CD4-positive, alpha-beta T cell treated with Interferon gamma for 1 hour (primary cell): Measurements from ENCODE around the gene DPYD.

Experiments
- DNase-seq: peaks from one replicate; pipeline ENCODE4 v3.0.0-alpha.2; 2020

DPYD gene

DNA sequence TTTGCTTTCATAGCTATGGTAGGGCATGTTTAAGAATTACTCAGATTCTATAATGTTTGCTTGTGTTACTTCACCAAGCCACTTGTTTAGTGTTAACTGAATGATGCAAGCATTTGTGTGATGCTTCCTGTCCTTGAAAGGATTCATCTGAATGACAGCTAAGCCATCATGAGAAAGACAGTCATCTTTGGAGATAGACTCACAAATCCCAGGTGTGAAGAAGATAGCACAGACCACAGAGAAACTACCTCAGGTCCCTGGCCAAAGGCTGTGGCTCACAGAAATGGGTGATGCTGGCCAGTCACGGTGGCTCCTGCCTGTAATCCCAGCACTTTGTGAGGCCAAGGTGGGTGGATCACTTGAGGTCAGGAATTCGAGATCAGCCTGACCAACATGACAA is 321.4 kb downstream of the DPYD start:
- no peak for DNase-seq

DNA sequence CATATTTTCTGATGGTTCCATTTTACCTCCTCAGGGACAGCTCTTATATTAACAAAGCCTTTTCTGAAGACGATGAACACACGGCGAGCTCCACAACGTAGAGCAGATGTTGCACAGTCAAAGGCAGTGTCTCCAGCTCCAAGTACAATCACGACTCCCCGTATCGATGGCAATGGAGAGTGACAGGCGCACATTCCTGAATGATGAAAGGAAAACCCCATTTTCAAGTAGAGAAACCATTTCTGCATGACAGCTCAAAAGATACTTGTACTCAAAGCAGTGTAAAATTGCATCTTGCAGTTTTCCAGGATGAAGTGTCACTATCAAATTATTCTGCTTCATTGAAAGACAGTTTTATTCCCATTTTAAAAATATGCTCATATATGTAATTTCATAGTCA is 327.6 kb downstream of the DPYD start:
- no peak for DNase-seq

DNA sequence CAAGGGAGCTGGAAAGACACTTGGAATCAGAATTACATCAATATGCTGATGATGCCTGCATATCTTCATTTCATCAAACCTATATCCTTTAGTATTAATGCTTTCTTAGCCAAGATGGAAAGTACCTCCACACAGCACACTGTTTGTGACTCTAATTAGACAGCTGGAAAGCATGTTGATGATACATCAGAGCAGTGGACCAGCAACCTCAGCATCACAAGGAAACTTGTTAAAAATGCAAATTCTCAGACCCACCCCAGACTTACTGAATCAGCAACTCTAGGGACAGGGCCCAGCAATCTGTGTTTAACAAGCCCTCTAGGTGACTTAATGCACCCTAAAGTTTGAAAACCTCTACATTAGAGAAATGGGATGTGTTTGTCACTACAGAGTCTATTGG is 332.1 kb downstream of the DPYD start:
- DNase-seq, result no peak

DNA sequence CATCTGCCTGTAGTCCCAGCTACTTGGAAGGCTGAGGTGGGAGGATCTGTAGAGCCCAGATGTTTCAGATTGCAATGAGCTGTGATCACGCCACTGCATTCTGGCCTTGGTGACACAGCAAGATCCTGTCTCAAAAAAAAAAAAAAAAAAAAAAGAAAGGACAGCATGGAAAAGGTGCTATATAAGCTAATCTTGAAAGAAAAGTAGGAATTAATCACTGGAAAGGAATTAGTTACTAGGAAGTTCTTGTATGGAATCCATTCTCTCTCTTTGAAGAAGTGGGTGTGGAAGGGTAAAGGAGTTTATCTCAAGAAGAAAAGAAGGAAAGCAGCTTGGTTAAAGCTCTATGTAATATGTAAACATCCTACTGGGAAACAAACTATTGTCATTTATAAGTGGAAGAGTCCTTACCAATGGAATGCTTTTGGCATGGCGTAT is 339.2 kb downstream of the DPYD start:
- DNase-seq, result no peak

DNA sequence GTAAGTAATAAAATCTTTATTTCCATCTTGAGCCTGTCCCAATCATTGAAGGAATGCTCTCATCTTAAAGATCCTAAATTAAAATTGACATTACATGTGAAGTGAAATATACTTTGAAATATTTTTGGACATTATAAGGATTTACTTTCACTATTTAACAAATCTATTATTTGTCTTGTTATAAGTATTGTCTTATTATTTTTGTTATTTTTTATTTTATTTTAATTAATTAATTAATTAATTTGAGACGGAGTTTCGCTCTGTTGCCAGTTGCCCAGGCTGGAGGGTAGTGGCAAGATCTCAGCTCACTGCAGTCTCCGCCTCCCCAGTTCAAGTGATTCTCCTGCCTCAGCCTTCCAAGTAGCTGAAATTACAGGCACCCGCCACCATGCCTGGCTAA is 343.2 kb downstream of the DPYD start:
- no peak for DNase-seq

DNA sequence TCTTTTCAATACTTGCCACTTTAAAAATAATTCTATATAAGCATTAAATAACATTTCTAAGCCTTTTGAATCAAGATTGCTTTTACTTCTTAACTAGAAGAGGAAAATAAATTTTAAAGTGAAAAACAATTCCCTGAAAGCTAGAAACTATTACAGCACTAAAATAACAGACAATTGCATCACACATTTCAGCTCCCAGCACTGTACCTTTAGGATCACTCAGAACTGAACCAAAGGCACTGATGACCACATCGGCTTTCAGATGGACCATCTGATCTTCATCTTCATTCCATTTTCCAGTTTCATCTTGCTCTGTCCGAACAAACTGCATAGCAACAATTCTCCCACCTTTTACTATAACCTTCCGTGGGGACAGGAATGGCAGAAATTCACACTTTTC is 347.3 kb downstream of the DPYD start:
- no peak for DNase-seq

DNA sequence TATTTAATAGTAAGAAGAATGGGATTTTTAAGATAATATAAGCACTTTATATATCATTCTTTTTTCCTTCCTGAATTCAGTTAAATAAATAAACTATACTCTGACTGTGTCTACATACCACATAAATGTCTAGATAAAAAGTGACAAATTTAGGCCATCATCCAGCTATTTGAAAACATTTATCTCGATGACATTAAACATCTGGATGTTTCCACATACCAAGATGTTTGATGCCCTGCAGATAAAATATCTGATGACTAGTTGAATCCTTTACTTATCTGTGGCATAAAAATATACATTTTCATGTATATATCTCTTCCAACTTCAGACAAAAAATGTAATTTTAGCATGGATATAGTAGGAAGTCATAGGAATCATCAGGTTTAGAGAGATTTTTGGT is 348.3 kb downstream of the DPYD start:
- no peak for DNase-seq

DNA sequence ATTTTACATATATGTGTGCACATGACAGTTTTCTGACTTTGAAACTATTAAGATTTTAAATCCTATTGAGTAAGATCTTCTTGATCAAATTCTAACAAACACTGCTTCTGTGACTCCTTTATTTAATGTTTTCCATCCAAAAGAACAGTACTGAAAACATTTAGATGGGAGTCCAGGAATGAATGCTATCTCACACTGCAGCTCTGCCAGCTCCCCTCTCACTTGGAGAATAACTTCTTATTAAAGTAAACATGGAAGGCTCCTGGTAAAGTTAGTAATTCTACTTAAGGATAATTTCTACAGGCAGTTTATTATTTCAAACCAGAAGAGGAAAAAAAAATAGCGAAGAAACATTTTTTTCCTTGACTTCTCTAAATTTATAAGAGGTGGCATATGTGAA is 349.1 kb downstream of the DPYD start:
- DNase-seq, result no peak

DNA sequence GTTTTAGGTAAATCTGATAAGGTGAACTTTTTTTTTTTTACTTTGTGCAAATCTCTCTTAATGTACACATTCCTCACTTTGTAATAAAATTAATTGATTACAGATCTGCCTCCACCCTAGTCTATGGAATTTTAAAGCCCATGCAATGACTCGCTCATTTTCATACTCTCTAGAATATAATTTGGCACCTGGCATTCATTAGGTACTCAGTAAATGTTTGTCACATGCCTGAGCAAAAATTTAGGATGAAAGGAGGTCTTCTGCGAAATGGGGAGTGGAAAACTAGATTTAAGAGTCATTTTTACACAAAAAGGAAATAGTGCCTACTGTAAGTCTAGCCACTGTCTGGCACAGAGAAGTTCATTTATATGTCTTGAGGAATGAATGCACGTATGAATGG is 350.1 kb downstream of the DPYD start:
- no peak for DNase-seq

DNA sequence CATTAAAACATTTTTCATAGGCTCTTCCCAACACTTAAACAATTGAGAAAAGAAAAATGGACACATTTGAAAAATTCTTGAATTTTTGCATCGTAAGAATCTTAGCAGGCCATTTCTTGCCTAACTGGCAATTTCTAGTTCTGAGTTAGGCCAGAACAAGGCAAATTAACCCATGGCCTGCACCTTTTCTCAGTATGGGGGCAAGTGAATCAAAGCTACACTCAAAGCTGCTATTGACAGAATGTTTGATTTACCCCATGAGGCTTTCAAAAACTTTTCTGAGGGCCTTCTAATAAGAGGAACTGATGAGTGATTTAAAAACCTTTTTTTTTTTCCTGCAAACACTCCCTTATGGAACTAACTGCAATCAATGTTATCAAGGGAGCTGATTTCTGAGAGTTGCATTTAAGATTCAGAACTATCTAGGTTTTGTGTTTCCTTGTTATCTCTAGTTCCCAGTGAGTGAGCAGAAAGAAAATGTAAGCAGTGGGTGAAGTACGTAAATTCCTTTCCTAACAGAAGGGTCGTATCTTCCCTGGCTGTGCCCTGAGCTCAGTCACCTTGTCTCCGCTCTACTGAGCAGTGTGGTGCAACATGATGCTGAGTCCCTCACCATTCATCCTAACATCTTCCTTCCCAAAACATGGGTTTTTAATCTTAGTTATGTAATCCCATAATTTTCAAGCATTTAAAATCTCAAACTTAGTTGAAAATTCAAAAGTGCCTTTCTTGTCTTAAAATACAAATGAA is 353.7 kb downstream of the DPYD start:
- DNase-seq, result no peak

DNA sequence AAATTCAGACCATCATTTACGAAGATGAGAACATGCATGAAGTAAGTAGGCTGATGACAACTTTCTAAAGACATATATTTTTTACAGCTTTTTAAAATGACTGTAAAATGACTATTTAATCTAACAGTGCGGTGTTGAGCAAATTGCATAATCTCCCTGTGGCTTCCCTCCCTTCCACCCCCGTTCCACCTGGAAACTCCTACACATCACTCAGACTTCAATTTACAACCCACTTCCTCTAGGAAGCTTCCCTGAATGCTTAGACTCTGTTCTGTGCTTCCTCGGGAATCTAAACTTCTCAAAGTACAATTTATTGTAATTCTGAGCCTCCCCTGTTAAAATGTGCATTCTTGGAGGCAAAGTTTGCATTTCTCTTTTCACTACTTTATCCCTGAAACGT is 354.9 kb downstream of the DPYD start:
- no peak for DNase-seq

DNA sequence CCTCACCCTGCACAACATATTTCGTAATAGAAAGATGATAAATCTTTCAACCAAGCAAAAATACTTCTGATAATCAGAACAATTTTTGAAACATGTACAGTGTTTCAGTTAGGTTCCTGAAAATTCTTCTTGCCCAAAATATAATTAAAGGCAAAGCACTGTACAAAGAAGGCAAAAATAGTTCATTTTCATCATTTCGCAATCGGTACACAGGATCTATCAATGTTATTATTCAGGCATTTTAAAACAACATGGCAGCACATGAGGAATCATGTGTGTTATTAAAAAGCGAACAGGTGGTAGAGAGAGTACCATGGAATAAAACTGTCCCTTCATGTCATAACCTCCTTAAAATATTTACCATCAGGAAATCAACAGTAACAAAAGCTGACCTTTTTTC is 356.9 kb downstream of the DPYD start:
- DNase-seq, result no peak

DNA sequence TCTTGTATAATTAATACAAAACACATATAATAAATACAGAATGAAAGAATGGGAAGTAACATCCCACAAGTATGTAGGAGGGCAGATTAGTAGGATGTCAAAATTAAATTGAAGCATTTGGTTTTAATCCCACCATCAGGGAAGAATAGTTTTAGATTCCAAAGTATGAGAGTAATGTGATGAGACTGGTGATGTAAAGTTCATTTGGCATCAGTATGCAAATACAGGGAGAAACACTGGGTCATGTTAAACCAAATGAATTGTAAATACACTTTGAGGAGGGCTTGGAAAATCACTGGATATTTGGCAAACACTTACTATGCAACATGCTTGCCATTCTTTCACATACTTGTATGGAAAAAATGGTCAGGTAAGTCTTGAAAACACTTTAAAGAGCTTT is 358.8 kb downstream of the DPYD start:
- no peak for DNase-seq

DNA sequence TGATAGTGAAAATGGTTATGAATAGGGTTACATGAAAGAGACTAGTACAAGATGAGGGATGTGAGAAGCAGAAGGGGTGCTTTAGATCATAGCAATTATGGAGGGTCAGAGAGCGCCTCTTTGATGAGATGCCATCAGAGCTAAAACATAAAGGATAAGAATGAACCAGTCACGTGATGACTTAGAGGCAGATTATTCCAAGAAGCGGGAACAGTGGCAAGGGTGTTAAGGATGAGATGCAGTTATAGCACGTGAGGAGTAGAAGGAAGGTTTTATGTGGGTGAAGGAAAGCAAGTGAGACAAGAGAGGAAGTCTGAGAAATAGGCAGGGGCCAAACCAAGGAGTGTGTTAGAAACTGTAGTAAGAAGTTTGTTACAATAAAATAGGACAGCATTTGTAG is 360.1 kb downstream of the DPYD start:
- no peak for DNase-seq

DNA sequence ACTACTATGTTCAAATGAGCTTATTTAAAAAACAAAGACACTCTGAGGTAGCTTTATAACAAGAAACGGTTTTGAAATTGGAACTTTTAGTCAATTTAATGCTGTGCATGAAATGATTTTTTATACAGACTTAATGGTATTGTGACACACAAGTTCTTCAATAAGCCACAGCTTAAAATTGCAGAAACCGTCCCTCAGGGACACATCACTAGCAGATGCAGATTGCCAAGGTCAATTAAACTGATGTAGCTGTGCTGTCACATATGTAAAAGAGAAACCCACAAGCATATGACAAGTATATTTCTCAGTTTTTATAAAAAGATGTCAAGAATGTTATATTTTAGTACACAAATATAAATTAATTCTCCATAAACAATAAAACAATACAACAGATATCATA is 366.9 kb downstream of the DPYD start:
- no peak for DNase-seq

DNA sequence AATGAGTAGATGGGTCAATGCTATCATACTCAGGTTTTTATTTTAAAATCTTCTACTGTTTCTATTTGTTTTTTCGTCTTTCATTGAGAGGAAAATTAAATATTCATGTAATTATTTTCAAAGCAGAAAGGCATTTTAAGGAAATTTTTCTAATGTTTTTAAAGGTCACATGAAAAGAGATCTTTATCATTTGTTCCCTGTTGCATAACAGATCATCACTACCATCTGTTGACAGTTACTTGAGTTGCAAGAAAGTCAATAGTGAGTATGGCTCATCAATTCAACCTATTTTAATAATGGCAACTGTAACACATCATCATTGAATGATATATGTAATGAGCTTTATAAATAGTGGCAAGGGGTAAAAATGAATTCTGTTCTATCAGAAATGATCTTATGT is 369.7 kb downstream of the DPYD start:
- no peak for DNase-seq

DNA sequence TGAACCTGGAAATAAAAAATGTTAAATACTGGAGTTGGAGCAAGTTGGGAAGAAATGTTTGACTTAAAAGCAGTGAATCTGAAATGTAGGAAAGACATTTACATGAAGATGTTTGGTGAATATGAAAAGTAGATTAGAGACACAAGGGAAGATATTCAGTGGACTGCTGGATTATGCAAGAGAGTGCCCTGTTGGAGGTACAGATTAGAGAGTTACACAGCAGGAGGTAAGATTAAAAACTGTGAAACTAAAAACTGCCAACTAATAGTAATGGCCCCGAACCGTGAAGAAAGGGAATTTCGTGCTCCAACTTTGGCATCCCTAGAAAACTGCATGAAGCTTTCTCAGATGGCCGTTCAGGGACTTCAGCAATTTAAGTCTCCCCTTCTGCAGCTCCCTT is 375.4 kb downstream of the DPYD start:
- no peak for DNase-seq

DNA sequence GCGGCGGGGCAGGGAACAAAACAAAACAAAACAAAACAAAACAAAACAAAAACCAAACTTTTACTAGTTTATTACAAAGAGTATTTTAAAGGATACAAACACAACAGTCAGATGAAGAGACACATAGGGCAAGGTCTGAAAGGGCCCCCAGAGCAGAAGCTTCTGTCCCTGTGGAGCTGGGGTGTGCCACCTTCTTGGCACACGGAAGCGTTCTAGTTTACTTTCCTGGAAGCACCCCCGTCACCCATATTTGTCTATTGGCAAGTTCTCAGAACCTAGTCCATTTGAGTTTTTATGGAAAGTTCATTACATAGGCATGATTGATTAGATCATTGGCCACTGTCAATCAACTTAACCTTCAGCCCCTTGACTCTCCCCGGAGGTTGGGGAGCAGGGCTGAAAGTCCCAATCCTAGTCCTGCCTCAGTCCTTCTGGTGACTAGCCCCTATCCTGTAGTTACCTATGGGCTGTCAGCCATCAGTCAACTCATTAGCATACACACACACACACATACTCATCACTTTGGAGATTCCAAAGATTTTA is 380.4 kb downstream of the DPYD start:
- no peak for DNase-seq

DNA sequence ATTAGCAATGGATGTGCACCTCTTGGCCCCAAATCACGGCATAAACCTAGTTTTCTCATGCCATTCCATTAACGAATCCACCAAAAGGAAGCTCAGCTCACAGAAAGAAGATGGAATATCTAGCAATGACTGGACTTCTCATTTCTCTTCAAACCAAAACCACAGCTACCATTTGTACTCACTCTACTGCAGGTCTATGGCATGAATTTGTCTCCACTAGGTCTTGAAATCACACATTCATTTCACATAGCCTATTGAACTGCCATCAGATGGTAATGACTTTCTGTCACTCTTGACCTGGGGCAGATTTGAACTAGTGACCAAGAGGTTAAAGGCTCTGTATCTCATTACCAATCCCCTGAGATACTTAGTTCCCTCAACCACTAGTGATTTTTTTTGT is 382.7 kb downstream of the DPYD start:
- DNase-seq, result no peak

DNA sequence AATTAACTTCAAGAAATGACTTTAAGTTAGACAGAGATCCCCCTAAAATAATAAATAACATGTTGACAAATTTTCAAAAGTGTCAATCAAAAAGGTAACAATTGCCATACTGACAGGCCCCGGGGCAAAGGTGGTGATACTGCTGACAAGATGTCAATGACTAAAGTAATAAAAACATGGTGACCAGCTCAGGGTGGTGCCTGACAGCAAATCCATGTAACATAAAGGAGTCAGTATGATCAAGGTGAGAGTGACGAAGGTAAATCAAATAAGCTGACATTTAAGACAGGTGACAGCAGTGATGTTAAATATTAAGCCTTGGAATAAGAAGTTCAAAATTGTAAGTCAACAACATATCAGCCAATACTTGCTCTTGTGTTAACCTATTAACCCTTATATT is 387.5 kb downstream of the DPYD start:
- DNase-seq, result no peak

DNA sequence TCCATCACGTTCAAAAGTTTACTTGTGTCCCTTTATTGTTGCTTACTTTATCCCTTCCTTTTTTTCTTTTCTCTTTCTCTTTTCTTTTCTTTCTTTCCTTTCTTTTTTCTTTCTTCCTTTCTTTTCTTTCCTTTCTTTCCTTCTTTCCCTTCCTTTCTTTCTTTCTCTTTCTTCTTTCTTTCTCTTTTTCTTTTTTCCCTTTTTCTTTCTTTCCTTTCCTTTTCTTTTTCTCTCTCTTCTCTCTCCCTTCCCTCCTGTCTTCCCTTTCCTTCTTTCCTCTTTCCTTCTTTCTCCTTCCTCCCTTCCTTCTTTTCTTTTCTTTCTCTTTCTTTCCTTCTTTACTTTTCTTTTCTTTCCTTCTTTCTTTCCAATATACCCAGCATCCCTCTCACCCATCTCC is 391.2 kb downstream of the DPYD start:
- no peak for DNase-seq

DNA sequence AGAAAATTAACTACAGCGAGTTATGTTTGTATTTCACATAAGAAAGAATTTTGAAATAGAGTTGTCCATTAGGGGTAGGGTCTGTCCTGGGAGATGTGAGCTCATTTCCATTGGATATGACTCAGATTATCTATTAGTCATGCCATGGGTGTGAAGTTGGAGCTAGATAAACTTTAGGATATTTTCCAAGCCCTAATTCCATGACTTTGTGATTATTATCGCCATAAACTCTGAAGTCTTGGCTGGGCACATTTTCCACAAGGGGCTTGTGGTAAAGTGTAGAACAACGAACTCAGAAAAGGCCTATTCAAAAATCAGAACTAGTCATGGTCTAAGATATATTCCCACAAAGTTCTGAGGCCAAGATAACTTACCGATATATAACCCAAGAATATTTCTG is 396.6 kb downstream of the DPYD start:
- no peak for DNase-seq

DNA sequence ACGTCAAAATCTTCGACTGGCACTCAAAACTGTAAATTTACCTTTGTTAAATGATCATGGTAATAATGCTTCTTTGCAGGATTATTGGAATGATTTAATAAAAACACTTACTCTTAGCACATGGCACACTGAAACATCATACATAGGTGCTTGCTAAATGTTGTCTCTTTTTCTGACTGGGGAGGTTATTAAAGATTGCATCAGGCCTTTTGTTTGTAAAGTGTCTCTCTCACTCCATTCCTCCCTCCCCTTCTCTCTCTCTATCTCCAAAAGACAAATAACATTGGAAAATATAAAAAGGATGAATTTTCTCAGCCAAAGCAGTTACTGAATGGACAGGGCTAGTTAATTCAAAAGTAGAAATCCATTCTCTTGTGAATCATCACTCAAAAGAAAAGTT is 404.2 kb downstream of the DPYD start:
- no peak for DNase-seq

DNA sequence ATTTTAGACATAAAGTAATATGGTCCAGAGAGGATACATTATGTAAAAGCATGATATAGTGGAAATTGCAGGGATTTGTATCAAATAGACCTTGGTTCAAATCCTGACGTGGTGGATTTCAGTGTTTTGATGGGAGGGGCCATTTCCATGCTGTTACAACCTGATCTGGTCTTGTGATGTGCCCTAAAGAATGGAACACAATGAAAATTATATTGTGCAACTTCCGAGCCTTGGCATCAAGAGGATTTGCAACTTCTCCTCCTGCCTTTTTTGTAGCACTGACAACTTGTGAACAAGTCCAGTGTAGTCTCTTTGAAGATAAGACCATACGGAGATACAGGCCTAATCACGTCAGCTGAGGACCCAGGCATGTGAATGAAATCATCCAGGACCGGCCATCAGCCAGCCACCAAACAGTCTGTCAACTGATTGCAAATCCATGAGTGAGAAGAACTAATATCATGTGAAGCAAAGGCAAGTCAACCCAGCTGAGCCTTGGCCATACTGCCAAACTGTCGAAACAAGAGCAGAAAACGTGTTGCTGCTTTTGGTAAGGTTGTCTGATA is 412.1 kb downstream of the DPYD start:
- no peak for DNase-seq

DNA sequence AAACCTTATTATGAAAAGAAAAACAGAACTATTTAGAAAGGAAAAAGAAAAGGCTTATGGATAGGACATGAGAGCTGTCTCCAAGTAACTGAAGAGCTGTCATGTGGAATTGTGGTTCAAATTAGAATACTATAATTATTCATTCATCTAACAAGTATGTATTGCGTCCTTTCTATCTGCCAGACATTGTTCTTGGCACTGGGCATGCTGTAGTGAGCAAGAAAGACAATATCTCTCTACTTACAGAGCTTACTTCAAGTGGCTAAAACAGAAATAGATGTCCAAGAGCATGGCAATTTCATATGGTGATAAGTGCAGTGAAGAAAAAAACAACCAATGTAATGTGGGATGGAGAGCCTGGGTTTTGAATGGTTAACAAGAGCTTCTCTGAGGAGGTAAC is 413.0 kb downstream of the DPYD start:
- no peak for DNase-seq
